ENCODE data around the gene ADCY7. TPM values are rescaled to one million over a fixed set of nuclear protein-coding genes. Genes with fewer than 3 reads are reported as not detected.

The ADCY7 gene
- total RNA-seq, 1 experiment from 2014 or later, result 1.0 TPM

DNA sequence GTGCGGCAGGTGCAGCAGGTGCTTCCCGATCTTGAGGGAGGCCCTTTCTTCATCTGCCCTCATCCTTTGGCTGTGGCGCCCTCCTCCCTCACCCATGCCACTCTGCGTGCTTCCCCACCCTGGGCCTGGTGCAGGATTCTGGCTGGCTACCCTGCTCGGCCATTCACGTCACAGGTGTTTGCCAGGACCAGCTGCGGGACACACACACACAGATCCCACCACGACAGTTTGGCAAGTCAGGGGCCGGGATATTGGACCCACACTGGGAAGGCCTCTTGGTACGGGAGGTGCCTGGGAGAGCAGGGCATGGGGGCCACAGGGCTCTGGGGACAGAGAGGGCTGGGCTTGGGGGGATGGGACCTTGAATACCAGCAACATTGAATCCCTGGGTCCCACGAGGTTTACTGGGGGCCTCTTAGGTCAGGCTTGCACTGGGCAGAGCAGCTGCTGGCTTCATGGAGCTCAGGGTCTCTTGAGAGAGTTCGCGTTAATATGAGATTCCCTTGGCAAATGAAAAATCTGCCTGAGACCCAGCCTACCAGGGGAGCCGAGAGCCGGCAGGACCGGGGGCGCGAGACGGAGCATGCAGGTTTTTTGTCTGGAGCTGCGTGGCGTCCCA, 15.1 kb downstream of the ADCY7 start:
- DNase-seq (ENCODE audit: low spot score), result no peak

DNA sequence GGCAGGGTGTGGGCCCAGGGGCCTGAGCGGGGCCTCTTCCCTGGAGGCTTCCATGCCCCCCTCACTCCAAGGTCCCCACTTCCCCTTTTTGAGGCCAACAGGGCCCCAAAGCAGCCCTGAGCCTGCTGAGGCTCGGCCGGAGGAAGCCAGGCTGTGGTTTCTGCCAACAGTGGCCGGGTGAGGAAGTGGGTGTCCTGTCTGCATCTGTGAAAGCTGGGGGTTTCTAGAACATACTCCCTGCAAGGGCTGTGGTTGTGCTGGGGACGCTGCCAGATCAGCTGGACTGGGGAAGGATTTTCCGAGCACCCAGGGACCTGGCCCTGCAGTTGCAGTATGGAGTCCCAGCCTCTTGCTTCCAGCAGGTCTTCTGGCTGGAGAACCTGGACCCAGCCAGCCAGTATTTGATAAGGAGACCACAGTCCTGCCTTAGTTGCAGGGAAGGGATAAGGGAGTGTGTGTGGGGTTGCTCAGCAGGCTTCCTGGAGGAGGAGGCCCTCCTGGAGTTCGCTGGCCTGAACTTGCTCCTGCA, 15.7 kb downstream of the ADCY7 start:
- no peak for DNase-seq (ENCODE audit: low spot score)

DNA sequence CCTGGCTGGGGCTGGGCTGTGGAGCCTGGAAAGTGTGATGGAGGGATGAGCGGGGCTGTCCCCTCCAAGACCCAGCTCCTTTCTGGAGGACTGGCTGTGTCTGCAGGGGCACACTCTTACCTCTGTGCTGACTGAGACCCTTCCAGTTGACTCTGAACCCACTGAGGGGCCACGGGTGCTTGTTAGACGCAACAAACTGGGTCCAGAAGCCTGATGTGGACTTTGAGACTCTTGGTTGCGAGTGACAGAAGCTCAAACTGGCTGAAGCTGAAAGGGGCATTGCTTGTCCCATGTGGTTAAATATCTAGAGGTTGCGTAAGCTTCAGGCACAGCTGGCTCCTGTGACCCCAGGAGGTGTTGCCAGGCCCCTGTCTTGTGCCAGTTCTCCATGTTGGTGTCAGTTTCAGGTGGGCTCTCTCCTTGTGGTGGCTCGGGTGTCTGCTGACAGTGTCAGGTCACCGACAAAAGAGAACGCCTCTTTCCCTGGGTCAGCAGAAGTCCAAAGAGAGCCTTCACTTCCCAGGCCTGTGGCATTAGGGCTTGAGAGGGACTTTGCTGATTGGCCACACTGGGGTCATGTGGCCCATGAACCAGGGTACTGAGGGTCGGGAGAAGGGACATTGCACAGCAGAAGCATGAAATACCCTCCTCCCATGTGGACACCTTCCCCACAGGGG, 16.7 kb downstream of the ADCY7 start:
- DNase-seq (ENCODE audit: low spot score), result no peak

DNA sequence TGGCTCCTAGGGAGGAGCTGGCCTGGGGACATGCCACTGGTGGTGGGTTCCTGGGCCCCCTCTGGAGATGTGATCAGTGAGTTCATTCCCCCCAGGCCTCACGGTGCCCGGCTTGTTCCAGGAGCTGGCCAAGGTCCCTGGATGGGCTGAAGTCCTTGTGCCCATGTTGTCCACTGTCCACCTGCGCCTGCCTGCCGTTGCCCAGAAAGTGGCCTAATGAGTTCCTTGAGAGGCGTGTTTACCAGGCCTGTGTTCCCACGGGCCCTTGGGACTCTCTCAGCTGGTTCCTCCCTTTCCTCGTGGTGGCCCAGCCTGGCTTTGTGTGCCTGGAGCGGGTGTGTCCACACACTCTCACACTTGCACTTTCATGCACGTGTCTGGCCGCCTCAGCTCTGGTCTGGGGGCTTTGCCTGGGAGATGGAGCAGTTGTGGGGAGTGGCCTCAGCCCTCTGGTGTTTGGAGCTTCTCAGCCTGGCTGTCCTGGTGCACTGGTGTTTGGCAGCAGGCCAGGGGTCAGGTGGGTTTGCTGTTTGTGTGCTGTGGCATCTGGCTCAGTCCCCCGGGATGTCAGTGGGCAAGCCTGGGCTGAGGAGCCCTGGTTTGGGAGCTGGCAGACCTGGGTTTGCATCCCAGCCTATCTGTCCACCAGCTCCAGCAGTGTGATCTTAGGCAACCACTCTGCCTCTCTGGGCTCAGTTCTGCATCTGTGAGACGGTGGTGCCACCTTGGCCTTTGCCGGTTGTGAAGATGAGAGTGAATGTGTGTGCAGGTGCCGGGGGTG, 18.0 kb downstream of the ADCY7 start:
- no peak for DNase-seq (ENCODE audit: low spot score)

DNA sequence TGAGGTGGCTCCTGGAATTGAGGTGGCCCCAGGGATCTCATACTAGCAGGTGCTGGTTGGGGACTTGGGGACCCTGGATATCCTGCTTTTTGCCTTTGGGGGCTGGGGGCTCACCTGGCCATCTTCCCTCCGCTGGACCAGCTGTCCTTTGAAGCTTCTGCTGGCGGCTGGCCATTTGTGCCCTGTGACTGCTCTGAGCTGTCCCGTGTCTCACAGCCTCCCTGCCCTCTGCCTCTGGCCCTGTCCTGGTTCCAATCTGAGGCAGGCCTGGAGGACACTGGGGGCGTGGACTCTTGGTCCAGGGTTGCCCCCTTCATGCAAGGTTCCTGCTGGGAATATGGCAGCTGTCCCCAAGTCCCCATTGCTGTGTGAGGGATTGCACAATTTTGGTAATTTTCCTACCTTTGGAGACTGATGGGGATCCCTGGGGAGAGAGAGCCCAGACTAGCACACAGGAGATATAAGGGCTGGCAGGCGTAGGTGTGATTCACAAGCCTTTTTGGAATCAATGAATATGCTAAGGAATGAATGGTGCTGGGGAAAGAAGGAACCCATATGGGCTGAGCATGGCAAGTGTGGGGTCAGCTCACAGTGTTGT, 19.2 kb downstream of the ADCY7 start:
- no peak for DNase-seq (ENCODE audit: low spot score)

- DNase-seq (ENCODE audit: low spot score), result no peak
Observed at GRCh38 chr16:50286681-50287080, 20.3 kb downstream of the ADCY7 start.

DNA sequence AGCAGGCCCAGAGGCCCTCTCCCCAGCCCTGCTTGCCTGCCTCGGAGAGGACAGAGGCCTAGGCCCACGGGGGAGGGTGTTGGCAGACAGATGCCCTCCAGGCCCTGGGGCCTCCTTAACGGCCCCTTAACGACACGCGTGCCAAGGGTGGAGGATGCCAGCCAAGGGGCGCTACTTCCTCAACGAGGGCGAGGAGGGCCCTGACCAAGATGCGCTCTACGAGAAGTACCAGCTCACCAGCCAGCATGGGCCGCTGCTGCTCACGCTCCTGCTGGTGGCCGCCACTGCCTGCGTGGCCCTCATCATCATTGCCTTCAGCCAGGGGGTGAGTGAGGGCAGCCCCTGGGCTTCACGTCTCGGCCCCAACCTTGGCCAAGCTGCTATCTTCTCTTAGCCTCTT, 21.7 kb downstream of the ADCY7 start:
- no peak for DNase-seq (ENCODE audit: low spot score)

GRCh38 chr16:50288920-50289319, 22.6 kb downstream of the ADCY7 start:
- DNase-seq (ENCODE audit: low spot score), result no peak

GRCh38 chr16:50289950-50290764, 23.8 kb downstream of the ADCY7 start:
- no peak for DNase-seq (ENCODE audit: low spot score)

DNA sequence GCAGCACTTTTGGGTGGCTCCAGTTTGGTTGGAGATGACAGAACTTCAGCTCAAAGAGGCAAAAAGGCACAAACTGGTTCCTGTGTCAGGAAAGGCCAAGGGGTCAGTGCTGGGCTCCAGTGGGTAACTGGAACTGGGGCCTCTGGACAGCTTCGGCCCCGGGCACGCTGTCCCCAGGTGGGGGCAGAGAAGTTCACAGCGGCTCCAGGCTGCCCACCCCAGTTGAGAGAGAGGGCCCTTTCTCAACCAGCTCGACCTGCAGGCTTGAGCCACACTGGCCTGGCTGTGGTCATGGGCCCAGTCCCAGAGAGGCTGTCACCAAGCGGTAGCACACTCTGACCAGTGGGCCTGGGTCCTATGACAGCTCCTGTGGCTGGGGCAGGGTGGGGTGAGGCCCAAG, 24.5 kb downstream of the ADCY7 start:
- no peak for DNase-seq (ENCODE audit: low spot score)

DNA sequence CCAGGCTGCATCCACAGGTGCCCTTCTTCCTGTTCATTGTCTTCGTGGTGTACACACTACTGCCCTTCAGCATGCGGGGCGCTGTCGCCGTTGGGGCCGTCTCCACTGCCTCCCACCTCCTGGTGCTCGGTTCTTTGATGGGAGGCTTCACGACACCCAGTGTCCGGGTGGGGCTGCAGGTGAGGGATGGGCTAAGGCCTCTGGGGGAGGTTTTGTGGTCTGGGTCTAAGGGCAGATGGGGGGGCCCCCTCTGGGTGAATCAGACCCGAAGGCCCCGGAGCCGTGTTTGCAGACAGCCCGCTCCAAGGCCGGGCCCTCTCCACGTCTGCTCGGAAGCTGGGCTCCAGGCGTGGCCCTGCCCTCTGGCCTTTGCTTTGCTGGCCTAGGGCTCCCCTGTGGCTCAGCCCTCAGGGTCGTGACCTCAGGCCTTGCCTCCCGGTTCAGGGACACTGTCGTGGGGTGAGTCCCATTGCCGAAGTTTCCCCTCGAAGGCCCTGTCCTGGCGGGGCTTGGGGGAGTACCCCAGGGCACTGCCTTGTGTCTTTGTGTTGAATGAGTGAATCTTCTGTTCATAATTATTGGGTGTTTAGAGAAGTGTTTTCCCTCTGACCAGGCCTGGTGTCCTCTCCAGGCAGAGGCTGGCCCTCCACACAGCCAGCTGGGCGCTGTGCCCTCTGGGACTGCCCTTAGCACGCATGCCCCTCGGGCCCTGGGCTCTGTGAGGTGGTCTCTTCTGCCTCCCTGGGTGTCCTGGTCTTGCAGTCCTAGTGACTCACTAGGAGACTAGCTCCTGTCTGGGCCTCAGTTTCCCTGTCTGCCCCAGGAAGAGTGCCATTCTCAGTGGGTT, 25.6 kb downstream of the ADCY7 start:
- no peak for DNase-seq (ENCODE audit: low spot score)

DNA sequence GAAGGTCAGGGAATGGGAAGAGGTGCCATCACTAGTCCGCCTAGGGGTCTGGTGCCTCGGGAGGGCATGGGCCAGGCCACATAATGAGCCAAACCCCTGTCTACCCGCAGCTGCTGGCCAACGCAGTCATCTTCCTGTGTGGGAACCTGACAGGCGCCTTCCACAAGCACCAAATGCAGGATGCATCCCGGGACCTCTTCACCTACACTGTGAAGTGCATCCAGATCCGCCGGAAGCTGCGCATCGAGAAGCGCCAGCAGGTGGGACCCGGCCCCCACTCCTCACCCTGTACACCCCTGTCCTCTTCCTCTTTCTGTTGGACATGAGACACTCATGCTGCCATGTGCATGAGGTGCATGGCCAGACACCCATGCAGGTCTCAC, 26.2 kb downstream of the ADCY7 start:
- no peak for DNase-seq (ENCODE audit: low spot score)

GRCh38 chr16:50293041-50293783, 26.9 kb downstream of the ADCY7 start:
- no peak for DNase-seq (ENCODE audit: low spot score)

DNA sequence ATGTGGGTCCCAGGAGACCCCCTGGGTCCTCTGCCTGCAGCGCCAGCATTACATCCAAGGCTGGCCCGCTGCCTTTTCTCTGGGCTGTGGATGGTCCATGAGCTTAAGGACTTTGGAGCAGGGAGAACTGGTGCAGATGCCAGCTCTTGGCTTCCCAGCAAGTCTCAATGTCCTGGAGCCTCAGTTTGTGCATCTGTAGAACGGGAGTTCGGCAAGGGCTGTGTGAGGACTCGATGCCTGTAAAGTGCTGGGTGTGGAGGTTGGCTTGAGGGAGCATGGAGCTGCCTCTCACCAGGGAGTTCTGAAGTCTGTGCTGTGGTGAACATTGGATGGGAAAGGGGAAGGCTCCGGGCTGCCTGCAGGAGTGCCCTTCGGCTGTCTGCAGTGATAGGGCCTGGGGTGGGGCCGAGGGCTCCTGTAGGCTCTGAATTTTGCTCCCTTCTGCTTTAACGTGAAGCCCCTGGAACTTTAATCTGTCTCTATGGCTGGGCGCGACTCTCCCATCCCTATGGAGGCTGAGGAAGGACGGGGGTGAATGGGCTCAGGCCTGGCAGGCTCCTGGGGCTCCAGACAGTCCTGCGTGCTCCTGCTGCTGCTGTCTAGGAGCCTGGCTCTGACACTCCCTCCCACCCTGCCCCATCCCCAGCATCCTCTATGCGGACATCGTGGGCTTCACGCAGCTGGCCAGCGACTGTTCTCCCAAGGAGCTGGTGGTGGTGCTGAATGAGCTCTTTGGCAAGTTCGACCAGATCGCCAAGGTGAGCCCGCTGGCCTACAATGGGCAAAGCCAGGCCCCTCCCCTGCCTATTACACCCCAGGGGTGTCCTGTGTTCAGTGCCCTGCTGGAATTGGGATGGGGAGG, 27.9 kb downstream of the ADCY7 start:
- DNase-seq (ENCODE audit: low spot score), result no peak

DNA sequence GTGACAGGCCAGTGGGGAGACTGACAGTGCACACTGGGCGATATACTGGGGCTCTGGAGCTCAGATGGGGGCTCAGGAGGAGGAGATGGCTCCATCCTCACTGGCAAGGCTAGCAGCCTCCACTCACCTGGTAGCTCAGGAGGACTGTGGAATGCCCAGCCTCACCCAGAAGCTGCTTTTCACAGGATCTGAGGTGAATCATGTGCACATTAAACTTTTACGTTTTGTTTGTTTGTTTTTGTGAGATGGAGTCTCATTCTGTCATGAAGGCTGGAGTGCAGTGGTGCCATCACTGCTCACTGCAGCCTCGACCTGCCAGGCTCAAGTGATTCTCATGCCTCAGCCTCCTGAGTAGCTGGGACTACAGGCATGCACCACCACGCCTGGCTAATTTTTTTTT, 28.6 kb downstream of the ADCY7 start:
- no peak for DNase-seq (ENCODE audit: low spot score)

DNA sequence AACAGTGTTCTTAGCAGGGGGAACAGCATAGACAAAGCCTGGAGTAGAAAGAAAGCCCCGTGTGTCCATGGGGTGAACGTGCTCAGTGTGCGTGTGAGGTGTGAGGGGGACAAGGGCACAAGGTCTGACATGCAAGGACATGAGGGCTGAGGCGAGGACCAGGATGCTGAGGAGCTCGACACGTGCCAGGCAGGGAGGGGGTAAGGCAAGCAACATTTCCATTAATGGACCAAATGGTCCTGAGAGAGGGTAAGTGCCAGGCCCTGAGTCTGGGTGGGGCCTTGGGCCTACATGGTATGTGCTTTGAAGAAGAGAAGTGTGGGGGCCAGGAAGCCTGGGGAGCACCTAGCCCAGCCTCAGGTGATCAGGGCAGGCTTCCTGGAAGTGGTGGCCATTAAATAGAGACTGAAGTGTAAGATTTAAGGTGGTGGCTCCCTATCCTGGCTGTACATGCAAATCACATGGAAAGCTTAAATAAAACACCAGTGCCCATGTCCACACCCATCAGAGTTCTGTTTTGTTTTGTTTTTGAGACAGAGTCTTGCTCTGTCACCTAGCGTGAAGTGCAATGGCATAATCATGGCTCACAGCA, 29.3 kb downstream of the ADCY7 start:
- no peak for DNase-seq (ENCODE audit: low spot score)

- DNase-seq (ENCODE audit: low spot score), result no peak
Observed at GRCh38 chr16:50296807-50297206, 30.5 kb downstream of the ADCY7 start.

All from HT-29 (cell line).